HG03575 (cell line): Measurements from ENCODE around the gene RYR2.

Experiments used
- ATAC-seq: cut with Tn5 transposase; IDR thresholded peaks from one replicate; pipeline ENCODE4 v1.9.1; 2021; ENCODE audit not compliant: unreplicated experiment, insufficient number of reproducible peaks, low FRiP score; ENCODE audit errors: extremely low read depth

RYR2 gene

DNA sequence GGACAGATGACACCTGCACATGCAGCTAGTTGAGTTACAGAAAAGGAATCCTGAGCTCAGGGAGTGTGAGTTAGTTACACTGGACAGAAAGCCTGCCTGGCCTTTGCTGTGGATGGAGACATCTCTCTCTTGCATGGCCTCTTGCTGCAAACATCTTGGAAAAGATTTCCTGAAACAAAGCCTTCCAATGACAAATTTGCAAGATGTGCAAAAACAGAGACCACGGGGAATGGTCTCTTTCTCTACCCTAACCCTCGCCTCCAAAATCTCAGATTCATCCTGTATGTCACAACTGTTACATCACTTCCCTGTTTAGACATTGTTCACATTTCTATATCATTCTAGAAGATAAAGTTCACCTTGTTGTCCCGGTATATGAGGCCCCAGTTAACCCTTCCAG is 415.6 kb downstream of the RYR2 start:
- ATAC-seq = no peak

DNA sequence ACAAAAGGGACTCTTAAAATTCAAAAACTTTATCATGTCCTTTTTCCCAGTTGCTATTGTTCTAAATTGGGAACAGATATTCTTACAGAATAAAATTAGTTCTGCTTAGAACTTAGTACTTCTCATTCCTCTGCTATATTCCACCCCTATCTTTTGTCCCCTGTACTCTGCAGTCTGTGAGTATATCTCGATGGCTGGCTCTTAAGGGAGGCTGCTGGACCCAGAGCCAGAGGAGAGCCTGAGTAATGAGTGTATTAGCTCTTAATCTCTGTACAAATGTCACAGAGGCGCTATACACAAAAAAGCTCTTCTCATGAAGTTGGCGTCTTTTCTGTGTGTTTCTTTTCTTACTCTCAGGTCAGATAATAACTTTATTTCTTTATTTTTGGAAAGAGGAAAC is 425.3 kb downstream of the RYR2 start:
- ATAC-seq = no peak

DNA sequence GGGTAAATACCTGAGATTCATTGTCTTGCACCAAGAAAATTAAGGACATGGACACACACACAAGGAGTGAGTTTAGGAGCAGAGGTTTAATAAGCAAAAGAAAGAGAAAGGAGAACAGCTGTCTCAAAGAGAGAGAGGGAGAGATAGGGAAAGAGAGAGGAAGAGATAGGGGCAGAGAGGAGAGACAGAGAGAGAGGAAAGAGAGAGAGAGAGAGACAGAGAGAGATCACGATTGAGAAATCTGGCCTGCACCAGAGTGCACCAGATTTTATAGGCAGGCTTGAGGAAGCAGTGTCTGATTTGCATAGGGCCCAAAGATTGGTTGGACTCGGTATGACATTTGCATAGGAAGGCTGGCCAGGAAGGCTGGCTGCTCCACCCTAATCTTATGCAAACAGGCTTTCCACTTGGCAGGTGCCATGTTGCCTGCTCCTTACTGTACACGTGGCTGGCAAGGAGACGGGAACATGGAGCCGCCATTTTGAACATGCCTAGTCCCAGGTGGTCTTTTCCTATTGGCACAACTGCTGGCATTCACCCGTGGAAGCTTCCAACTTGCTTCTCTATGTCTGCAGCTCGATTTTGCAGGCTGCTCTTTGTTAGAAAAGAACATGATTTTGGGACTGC is 428.8 kb downstream of the RYR2 start:
- ATAC-seq = no peak

DNA sequence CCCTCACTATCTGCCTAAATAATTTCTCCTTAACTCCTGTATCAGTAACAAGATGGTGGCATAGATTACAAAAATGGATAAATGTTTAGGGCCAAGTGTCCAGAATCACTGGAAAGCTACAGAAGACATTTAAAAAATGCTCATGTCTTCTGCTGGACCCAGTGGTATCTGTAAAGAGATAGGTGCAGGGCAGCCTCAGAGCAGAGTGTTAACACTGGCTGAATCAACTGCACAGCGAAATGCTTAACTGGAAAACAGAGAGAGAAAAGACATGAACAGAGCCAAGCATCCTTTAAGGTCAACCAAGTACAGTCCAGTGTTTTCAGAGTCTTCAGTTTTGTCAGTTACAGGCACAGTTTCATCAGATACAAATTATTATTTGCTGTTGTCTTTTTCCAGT is 429.4 kb downstream of the RYR2 start:
- ATAC-seq = no peak

DNA sequence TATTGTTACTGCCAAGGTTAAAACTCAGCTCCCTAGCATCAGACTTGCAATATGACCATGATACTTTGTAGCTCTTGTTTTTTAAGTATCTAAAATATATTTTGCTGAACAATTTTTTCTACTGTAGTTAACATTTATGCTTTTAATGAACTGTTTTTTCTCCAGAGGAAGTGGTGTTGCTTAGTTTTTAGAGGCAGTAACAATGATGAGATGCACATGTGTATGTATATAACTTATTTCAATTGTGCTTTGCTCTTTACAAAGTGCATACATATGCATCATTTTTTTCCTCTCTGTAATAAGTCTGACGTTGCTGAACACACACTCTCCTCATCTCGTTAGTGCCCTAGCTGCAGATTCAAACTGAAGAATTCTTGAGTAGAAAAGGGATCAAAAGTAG is 430.0 kb downstream of the RYR2 start:
- ATAC-seq = no peak

DNA sequence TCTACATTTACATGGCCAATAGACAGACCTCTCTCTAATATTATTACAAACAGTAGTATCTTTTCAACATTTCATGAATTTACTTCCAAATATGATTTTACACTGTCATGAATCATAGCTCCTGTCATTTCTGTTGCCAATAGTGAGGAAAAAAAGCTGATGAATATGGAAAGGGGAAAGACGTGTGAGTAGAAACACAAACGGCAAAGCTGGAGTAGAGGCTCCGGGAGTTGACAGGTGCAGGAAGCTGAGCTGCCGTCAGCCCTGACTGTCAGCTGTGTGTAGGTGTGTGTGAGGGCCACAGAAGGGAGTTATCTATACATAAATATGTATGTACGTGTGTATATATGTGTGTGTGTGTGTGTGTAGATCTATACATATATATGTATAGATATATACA is 431.9 kb downstream of the RYR2 start:
- ATAC-seq = no peak

DNA sequence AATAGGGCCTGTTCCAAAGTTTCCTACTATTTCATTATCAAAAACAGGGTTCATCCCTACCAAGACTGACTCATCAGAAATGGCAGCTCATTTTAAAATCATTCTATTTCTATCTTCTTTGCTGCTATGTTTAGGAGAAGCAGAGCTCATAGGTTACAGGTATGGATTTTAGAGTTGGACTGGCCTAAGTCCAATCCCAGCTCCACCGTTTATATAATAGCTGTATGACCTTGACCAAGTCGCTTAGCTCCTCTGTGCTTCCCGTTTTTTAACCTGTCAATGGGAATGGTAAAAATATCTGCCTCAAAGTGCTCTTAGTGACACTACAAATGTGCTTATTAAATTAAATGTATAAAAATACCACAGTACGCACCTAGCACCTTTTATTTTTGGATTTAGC is 436.1 kb downstream of the RYR2 start:
- ATAC-seq = no peak

DNA sequence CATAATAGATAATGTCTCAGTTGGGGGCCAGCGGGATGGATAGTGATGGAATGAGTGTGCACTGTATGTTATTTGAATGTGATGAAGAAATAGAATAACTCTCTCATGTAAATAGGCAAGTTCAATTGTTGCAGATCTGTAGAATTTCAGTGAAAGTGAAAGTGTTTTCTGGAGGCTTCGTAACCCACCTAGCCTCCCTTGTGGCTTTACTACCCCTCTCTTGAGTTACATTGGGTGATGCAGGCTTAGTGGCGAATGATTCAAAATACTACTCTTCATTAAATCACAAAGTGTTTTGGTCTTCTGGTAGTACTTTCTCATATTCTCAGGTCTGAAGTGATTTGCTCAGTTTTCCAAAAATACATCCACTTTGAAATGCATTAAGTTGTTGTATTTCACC is 436.9 kb downstream of the RYR2 start:
- no peak for ATAC-seq

DNA sequence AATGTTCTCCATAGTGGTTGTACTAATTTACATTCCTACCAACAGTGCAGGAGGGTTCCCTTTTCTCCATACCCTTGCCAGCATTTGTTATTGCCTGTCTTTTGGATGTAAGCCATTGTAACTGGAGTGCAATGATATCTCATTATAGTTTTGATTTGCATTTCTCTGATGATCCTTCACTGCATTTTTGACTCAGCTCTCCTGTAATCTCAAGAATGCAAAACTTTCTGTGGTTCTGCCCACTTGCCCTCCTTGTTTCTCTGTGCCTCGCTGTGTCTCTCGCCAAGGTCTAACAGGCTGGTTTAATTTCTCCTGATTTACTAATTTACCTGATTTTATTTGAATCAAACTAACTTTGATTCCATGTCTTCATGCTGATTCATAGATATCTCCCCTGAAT is 440.8 kb downstream of the RYR2 start:
- no peak for ATAC-seq

DNA sequence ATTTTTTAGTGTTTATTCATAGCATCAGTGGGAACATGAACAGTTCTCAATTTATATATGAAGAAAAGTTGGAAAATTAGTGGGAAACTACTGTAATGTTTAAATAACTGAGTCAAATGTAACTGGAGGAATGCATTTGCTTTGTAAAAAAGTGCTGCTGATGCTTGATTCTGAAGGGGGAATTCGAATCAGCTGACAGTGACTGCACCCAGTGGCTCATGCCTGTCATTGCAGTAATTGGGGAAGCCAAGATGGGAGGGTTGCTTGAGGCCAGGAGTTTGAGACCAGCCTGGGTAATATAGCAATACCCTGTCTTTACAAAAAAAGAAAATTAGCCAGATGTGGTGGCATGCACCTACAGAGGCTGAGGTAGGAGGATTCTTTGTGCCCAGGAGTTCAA is 450.4 kb downstream of the RYR2 start:
- ATAC-seq = no peak

DNA sequence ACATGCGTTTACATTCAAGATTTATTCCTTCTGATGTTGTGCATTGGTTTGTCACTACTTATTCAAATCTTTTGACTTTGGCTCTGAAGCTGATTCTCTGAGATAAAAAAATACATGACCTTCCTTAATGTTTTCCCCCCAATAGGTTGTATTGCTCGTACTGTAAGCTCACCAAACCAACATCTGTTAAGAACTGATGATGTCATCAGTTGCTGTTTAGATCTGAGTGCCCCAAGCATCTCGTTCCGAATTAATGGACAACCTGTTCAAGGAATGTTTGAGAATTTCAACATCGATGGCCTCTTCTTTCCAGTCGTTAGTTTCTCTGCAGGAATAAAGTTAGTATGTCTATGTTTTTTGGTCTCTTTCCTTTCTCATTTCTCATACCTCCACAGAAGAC is 458.6 kb downstream of the RYR2 start:
- no peak for ATAC-seq

DNA sequence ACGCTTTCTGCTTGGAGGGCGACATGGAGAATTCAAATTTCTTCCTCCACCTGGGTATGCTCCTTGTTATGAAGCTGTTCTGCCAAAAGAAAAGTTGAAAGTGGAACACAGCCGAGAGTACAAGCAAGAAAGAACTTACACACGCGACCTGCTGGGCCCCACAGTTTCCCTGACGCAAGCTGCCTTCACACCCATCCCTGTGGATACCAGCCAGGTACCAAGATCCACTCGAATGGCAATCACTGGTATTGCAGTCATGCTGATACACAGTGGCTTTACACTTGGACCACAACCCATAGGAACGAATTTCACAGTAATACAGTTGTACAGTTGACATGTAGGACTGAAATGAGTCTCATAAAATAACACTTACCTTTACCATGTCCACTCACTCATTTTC is 461.3 kb downstream of the RYR2 start:
- no peak for ATAC-seq

DNA sequence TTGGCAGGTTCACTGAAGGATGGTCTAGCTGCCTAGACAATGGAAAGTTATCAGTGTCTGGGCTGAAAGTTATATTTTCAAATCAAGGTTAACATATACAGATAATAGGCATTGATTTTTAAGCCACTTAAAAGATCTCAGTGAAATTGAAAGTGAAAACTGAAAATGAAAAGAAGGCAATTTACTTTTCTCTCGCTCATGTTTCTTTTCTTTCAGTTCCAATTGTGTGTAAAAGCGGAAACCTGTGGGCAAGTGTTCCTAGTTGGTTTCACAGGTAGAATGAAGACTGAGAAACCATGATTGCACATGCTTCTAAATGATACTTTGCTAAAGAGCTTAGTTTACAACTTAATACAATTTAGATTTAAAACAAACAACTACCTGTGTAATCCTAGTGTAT is 465.0 kb downstream of the RYR2 start:
- peak; percentile 99 for ATAC-seq

DNA sequence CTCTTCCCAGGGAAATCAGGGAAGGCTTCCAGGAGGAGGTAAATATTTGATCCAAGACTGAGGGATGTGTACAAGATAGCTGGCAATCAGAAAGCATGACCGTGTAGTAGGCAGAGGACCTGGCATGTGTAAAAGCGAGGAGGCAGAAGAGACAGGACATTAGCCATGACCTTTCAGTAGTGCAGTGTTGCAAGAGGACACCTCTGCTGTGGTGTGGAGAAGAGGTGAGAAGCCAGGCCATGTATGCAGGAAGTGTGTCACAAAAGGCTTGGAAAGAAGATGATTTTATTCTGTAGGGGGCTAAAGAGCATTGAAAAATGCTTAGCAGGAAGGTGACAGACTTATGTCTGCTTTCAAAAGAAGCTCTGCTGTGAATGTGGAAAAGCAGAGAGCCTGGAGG is 467.8 kb downstream of the RYR2 start:
- ATAC-seq = no peak

DNA sequence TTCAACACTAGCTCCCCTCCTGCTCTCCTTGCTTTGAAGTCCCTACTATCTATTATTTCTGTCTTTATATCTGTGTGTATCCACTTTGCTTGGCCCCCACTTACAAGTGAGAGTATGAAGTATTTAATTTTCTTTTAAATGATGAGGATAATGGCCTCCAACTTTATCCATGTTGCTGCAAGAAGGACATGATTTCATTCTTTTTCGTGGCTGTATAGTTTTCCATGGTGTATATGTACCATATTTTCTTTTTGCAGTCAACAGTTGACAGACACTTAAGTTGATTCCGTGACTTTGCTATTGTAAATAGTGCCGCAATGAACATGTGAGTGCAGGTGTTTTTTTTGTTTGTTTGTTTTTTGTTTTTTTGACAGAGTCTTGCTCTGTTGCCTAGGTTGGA is 483.1 kb downstream of the RYR2 start:
- no peak for ATAC-seq

DNA sequence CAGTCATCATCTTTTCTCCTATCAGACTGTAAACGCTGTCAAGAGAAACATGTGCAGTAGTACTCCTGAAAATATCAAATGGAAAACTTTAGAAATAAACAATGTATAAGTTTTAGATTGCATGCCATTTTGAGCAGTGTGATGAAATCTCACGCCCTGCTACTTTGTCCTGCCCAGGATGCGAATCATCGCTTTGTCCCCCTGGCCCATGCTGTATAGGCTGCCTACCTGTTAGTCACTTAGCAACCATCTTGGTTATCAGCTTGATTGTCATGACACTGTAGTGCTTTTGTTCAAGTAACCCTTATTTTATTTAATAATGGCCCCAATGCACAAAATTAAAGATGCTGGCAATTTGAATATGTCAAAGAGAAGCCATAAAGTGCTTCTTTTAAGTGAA is 485.8 kb downstream of the RYR2 start:
- no peak for ATAC-seq

DNA sequence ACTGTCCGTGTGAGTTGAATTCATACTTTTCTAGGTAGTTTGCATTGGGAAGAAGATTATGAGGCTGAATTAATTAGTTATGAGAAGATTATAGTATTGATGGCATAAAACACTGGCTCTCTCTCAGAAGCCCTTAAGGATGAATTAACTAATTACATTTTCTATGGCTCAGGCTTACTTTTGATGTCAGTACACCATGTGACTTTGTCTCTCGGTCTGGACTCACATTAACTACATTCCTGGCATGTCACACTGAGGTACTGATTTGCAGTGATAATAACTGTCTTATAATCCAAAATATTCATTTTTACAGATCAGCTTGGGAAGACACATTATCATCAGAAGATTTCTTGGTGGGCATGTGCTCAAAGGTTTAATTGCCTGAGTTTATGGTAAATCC is 486.6 kb downstream of the RYR2 start:
- no peak for ATAC-seq

DNA sequence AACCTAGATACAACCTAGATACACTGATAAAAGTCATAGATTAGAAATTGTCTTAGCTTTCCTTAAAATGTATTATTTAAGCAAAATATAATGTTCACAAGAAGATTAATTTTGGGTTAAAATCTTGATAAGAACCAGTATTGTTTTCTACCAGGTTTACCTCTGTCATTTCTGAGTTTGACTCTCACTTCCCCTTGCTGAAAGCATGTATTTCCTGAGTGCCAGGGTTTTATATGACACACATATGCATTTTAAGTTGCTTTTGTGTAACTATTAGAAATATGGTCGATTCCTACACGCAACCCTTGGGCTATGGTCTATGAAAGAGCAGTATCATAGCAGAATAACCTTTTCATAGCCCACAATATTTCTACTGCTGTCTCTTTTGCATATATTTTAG is 497.1 kb downstream of the RYR2 start:
- no peak for ATAC-seq

DNA sequence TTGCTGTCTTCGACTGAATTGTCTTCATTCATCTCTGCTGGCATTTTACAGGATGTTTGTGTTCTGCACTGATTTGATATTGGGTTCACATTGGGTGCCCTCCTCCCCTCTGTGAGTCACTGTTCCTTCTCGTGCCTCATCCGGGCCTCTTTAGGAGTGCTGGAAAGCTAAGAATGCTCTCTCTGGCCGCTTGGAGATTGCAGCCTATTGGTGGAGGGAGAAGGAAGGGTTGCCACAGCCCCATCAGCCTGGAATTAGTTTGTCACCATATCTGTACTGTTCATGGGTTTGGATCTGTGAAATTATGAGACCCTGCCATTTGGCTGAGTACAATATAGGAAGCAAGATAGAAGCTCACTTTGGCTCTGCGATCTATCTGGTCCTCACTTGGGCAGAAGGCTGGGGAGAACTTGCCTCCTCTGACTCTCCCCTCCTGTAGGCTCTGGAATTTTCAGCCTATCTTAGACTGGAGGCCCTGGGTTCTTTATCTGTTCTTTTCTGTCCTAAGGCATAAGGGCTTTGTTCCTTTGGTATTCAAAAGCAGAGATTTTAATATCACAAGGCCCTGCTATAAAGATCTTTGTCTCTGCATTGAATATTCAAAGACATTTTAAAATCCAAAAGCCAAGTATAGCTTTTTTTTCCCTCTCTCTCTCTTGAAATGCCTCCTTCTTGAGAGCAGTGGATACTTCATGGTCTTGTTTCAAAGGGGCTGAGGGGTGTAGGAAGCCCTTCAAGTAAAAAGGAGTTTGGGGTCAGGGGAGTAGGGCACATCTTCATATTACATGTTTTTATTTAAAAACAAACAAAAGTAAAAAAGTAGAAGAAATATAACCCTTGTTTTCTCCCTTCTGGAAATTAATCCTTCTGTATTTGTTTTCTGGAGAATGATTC is 500.8 kb downstream of the RYR2 start:
- no peak for ATAC-seq

DNA sequence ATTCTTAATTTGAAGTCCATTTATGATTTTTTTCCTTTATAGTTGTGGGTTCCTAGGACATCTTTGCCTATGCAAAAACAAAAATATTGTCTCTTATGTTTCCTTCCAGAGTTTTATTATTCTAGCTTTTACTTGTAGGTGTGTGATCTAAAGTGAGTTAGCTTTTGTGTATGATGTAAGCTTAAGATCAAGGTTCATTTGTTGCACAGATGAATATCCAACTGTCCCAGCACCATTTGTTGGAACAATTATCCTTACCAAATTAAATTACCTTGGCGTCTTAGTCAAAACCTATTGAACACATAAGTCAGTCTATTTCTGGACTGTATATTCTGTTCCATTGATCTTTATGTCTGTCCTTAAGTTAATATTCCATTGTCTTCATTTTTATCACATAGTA is 511.1 kb downstream of the RYR2 start:
- no peak for ATAC-seq

DNA sequence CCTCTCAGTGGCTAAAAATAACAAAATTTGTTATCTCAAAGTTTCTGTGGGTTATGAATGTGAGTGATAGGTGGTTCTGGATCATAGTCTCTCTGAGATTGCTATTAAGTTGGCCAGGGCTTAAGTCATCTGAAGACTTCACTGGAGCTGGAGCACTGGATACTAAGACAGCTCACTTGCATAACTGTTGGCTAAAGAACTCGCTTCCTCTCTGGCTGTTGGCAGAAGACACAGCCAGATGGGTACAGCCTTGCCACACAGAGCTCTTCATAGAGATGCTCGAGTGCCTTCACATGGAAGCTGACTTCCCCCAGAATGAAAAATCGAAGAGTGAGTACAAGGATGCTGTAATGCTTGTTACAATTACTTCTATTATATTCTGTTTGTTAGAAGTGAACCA is 514.9 kb downstream of the RYR2 start:
- no peak for ATAC-seq
